GM21360 (cell line): ENCODE data around the gene RPS15A.
"Not testable (repeated sequence)": the region's sequence is repeated elsewhere in the genome, so short reads cannot be mapped to it uniquely, and the experiment has no call there.

Source experiments
- ATAC-seq: cut with Tn5 transposase; IDR thresholded peaks from one replicate; pipeline ENCODE4 v1.9.1; 2021; ENCODE audit warnings: mild to moderate bottlenecking, moderate library complexity; ENCODE audit not compliant: unreplicated experiment

Gene RPS15A

DNA sequence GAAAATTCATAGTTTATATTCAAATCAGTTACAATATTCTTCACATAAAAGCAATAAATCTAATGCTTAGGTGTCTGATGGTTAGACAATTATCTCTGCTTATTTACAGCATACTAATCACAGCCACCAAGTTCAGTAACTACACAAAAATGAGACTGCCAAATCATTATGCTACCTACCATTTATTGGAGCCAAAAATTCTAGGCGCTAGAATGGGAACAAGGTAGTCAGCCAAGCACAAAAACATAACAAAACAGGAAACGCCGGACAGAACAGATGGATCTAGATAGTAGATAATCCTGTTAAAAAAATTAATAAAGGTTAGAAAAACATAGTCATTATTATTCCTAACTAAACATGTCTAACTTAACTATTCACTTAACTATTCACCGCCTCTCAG is 7.6 kb upstream of the RPS15A start:
- no peak for ATAC-seq

DNA sequence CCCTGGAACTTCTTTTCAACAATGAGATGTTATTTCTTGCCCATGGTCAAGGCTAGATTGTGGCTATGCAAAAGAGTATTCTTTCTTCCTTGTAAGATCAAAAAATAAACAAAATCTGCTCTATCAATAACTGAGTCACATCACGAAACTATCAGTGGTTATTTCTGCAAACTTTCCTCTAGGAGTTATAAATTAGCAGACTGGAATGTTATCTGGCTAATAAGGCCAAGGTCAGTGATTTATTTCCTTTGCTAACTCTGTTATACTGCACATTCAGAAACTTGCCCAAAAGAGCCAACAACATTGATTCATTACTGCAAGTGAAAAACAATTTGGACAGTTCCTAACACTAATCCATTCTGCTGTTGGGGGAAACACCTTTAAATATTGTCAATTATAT is 6.2 kb upstream of the RPS15A start:
- ATAC-seq, result no peak

DNA sequence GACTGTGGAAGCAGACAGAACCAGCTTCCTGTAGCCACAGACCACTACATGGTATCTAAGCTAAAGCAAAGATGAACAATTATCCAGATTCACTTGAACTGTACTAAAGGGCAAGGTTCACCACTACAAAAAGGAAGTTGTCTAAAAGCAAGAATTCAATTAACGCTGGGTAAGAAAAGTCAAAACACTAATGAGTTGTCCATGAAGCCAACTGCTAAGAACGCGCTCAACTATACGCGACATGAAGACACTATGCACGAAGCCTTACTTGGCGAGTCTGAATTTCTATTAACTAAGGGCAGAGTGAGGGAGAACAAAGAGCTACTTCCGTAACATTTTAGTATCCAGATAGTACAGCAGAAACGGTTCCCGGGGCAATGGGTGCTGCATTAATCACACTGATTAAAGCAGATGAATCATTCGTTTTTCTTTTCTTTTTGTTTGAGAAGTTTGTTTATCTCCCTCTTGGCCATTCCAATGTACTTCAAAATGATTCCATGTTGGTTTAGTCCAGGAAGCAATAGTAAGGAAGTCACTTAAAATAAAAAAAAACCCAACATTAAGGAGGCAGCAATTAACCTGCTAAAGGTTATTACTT is 2.8 kb upstream of the RPS15A start:
- ATAC-seq, result no peak

DNA sequence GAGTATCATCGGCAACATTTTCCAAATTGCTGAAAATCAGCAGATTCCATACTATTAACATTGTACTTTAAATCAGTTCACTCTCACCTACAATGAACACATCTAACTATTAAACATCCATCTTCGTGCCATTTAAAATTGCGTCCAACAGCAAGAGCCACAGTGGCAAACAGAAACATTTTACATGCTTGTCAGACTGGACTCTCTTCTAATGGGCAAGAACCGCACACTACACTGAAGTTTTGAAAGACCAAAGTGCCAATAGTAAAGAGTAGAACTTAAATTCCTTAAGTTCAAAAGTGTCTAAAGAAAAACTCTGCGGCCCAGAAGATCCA is 652 bp downstream of the RPS15A start:
- no peak for ATAC-seq

DNA sequence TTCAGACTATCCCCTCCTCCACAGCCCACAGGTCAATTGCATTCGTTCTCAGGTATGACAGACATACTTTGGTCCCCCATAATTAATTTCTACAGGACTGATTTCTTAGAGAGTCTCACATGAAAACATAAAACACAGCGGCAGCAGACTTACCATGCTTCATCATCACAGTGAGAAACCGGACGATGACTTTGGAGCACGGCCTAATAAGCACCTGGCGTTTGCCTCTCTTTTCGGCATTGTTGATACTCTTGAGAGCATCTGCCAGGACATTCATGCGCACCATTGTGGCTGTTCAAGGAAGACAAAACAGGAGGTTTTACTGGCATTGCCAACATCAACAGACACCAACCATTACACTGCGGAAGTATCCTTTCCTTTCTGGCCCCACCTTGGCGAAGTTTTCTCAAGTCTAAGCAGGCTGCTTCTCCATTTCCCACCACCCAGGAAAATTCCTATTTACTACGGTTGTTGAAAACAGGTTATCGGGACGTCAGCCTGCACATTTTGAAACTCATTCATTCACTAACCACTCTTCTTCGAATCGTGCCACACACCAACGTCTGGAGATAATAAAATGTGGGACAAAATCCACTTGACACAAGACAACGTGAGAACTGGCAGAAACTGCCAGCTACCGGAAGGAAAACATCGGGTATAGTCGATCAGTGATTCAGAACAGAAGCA is 1.2 kb downstream of the RPS15A start:
- no peak for ATAC-seq

DNA sequence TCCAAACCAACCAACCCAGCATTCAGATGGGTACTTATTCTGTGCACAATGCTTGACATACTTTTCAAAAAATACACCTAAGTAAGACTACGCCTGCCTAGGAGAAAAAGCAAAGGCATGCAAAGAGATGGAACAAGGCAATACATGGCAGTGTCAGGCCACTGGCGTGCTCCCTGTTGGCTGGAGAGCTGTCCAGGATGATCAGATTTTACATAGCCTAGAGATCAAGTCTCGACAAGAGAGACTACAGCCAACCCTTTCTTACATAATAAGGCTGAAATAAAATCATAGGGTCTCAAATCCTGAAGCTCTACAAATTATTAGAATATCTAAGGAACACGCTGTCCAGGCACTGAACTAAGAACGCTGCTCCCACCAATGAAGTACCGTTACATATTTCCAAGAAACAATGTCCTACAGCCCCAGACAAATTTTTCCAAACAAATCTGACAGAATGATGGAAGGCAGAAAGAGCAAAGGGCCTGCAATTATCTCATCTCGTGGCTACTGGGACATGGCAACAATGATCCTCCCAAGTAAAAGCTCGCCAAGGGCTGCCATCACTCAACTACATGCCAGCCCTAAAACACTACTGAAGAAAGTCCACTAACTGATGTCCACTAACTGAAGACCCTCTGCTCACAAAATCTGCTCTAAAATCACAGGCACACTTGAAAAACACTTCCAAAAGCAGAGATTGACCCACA is 5.1 kb downstream of the RPS15A start:
- ATAC-seq, result no peak

DNA sequence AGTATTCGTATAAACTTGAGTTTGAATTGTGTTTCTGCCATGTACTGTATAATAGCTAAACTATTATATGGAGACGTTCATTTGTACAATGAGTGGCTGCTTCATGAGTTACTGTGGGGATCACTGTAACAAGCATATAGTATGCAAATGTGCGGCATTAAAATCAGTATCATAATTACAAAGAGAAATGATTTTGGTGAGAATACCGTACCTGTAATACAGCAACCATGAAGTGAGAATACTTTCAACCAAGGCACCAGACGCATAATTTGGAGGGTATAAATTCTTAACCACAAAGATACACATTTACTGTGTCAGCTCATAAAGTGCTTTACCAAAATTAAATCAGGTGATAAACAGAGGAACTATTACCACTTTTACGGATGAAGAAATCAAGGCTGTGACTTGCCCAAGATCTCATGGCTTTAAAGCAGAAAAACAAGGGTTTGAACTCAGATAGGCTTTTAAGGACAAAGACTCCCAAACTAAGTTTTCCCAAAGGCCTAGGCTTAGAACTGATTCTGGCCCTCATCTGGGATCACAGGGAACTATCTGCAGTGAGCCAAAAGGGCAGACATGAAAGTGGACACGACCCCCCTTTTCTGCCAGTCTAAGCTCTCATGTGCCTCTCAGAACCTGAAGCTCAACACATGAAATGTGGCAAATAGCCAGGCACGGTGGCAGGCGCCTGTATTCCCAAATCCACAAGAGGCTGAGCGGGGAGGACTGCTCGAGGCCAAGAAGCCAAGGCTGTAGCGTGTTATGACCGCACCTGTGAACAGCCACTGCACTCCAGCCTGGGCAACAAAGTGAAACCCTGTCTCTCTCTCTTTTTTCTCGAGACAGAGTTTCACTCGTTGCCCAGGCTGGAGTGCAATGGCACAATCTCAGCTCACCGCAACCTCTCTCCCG is 6.4 kb downstream of the RPS15A start:
- ATAC-seq, result no peak

DNA sequence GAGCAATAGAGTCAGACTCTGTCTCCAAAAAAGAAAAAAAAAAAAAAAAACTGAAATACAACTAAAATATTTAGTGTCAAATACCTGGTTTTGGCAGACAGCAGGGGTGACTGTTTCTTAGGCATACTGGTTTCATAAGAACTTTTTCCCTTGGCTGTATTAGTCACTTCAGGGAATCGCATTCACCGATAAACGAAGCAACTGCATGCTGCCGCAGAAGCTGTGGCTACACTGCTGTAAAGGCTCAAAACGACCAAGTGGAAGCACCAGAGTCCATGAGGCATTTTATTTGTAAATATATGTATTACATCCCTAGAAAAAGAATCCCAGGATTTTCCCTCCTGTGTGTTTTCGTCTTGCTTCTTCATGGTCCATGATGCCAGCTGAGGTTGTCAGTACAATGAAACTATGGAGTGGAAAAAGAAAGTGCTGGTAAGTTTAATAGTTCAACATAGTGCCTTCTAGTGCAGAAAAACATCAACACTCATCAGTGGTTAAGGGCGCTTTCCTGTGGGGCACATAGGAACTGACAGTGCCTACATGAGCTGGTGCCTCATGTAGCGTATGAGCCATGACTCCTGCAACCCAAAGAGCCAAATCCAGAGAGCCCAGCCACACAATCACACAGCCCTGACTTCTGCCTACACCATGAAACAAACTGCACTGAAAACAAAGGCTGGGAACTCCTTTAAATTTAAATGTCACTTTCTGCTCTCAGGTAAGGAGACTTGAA is 7.3 kb downstream of the RPS15A start:
- ATAC-seq, result no peak

DNA sequence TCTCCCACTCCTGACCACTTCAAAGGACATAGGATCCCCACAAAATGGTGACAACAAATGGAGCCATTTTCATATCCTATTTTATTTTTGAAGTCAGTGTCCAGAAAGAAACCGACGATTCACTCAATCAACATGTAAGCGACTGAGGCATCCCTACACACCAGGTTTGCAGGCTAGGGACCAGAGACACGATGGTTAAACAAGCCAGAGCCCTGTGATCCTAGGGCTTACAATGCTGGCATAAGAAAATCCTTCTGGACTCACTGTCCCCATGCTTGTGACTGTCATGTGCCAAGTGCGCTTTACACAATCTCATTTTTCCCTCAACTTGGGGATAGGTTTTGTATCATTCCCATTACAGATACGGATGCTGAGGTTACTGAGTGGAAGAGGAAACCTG is 8.9 kb downstream of the RPS15A start:
- ATAC-seq, result not testable (repeated sequence)

DNA sequence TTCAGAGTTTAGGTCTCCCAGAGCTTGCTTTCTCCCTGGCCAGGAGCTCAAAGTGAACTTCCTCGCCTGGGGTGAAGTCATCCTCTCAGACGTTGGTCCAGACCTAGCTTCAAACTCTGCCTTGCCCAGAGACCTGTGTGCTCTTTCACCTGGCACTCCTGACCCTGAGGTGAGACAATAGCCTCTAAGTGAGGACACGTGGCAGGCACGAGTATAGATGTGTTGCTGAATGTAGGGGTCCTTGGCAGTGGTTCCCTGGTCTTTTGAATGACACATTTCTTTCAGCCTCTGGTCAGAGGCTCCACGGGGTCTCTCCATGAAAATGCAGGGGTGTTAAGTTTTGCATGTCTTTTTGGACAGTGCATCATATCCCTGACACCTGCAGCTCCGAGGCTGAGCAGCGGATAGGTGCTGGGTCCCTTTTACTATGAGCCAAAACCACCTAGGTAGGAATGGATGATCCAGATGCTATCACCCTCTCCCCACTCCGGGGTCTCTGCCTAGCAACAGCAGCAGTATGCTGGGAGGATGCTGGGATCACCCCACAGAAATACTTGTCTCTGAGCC is 9.6 kb downstream of the RPS15A start:
- ATAC-seq, result not testable (repeated sequence)

DNA sequence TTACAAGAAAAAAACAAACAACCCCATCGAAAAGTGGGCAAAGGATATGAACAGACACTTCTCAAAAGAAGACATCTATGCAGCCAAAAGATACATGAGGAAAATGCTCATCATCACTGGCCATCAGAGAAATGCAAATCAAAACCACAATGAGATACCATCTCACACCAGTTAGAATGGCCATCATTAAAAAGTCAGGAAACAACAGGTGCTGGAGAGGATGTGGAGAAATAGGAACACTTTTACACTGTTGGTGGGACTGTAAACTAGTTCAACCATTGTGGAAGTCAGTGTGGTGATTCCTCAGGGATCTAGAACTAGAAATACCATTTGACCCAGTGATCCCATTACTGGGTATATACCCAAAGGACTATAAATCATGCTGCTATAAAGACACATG is 12.5 kb downstream of the RPS15A start:
- not testable (repeated sequence) for ATAC-seq

DNA sequence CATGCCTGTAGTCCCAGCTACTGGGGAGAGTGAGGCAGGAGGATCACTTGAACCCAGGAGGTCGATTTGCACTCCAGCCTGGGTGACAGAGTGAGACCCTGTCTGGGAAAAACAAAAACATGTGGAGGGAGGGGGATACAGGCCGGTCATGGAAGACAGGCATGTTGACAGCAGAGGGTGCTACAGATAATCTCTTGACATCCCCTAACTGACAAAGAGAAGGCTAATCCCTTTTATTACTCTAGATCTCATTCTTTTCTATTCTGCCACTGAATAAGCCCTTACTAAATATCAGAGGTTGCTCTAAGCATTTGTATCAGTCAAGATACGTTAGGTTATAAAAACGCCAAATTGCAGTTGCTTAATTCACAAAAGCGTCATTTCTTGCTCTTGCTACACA is 13.8 kb downstream of the RPS15A start:
- not testable (repeated sequence) for ATAC-seq

DNA sequence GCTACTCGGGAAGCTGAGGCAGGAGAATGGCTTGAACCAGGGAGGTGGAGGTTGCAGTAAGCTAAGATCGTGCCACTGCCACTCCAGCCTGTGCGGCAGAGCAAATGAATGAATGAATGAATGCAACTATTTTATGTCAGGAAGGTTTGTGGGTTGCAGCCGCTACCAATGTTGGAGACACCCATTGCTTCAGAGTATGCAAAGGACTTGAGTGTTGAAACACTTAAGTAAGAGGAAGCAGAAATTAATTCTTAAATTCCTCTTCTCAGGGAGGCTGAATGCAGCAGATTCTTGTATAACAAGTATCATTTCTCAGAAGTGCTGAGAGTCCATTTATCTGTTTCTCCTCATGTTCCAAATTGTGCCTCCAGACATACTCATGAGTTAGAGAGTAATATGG is 15.5 kb downstream of the RPS15A start:
- ATAC-seq, result not testable (repeated sequence)

DNA sequence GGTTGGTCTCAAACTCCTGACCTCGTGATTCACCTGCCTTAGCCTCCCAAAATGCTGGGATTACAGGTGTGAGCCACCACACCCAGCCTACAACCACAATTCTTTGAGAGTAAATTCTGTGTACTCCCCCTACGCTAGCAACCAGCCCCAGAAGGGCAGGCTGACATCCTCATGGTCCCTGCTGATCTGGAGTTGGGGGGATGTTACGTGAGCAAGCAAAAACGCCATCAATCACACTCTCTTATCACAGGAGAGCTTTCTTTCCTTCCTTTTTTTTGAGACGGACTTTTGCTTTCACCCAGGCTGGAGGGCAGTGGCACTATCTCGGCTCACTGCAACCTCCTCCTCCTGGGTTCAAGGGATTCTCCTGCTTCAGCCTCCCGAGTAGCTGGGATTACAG is 18.0 kb downstream of the RPS15A start:
- ATAC-seq, result not testable (repeated sequence)

DNA sequence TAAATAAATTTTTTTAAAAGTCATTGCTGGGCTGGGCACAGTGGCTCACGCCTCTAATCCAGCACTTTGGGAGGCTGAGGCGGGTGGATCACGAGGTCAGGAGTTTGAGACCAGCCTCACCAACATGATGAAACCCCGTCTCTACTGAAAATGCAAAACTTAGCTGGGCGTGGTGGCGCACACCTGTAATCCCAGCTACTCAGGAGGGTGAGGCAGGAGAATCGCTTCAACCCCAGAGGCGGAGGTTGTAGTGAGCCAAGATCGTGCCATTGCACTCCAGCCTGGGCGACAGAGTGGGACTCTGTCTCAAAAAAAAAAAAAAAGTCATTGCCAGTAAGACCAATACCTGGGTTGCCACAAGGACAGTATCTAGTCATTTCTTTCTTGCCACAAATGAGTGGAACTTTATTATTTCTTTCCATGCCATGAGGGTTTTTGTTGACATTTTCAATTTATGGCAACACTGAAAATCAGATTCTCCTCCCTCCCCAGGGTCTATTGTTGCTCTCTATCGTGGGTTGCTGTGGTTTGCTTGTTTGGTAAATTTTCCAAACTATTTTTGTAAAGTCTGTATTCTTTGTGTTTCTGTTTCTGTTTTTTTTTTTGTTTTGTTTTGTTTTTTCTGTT is 19.7 kb downstream of the RPS15A start:
- not testable (repeated sequence) for ATAC-seq

DNA sequence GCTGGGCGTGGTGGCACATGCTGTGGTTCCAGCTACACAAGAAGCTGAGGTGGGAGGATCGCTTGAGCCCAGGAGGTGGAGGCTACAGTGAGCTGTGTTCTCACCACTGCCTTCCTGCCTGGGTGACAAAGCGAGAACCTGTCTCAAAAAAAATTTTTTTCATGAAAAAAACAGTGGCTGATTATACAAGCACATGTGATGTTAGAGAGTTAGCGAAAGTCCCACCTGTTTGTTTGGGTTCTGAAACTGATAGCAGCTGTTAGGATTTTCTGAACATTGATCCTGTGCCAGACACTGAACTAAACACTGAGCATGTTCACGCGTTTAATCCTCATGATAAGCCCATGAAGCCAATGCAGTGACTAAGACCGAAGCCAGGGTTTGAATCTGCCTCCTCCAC is 22.9 kb downstream of the RPS15A start:
- ATAC-seq, result peak; percentile 39

DNA sequence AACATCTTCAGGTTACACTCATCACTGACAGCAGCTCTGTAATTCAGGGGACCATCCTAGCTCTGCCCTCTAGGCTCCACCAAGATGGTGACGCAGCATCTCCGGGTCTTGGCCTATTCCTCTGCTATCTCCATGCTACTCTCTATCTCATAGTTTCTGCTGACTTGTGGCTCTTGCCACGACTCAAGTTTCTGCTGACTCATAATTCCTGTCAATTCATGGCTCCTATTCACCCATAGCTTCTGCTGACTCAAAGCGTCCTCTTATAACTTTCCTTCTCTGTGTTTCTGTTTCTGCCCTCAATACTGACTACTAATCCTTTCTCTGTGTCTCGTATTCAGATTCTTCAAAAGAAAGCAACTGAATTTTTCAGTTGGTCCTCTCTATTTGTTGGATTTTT is 27.4 kb downstream of the RPS15A start:
- ATAC-seq, result peak; percentile 53

DNA sequence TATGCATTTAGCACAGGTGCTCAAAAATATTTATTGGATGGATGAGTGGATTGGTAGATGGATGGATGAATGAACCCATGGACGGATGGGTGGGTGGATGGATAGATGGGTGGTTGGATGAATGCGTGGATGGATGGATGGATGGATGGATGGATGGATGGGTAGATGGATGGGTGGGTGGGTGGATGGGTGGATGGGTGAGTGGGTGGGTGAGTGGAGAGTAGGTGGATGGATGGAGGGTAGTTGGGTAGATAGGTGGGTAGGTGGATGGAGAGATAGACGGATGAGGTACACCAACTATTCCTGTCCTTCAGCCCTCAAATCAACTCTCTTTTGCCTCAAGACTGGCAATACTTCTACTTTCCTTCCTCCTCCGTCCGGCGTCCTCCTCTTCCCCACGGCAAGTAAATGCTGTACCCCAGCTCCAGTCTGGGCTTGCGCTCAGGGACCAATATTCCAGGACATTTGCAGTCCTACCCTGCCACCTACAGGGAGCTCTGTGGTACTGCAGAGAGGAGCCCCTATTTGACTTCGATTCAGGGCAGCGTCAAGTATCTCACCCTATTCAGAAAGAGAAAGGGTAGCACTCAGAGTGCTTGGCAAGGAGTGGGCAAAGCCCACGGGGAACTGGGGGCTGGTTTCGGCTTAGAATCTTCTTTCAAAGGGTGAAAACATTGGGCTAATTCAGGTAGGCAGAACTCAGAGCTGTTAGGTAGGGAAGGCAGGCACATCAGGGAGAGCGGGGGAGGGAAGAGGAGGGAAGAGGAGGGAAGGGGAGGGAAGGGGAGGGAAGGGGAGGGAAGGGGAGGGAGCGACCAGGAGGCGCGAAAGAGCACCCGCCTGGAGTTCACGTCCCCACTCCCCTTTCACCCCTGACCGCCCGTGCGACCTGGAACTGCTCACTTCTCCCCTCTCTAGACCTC is 30.3 kb downstream of the RPS15A start:
- not testable (repeated sequence) for ATAC-seq
